B cell (primary cell): ENCODE results near the gene ATP9B. TPM values are rescaled to one million over a fixed set of nuclear protein-coding genes. Genes with fewer than 3 reads are reported as not detected.

ENCODE experiments used
- ATAC-seq: fragments of 200-7000 bp; cut with Tn5 transposase; one replicate; pipeline ENCODE4 v1.10.0; 2021; ENCODE audit warnings: low read depth, mild to moderate bottlenecking, moderate number of reproducible peaks, moderate library complexity
- CTCF ChIA-PET: fragments of 350-600 bp; sonication (Branson Sonifier 250); formaldehyde crosslinking; loops from one replicate; lab custom pipeline; 2021; ENCODE audit warnings: antibody characterized with exemption, inconsistent platforms; lab: Charles Lee
- POLR2A ChIA-PET: fragments of 350-600 bp; sonication (Branson Sonifier 250); formaldehyde crosslinking; loops from one replicate; lab custom pipeline; 2021; ENCODE audit warnings: antibody characterized with exemption; lab: Charles Lee
- DNase-seq: peaks from one replicate; pipeline ENCODE4 v3.0.0; 2013
- H2AFZ ChIP-seq: 2 replicates; pipeline ENCODE4 v1.6.1; 2012; ENCODE audit warnings: mild to moderate bottlenecking, low read depth, low read length; ENCODE audit not compliant: insufficient read depth, poor library complexity, severe bottlenecking
- H3K27ac ChIP-seq, 2 donors: 1 replicate in 1 of 2; 2 replicates in 1 of 2; pipeline ENCODE4 v1.5.1; 2012 to 2013; ENCODE audit warnings: low read length in 2 of 2, mild to moderate bottlenecking in 2 of 2, moderate library complexity in 1 of 2
- H3K27me3 ChIP-seq, 4 experiments: fragments of 200-600 bp in 1 of 4; sonication (generic) in 1 of 4; replicated peaks in 1 of 4; 1 replicate in 2 of 4; 2 replicates in 2 of 4; pipeline versions ENCODE4 v1.6.1 to v1.7.0; 2013 to 2016; ENCODE audit warnings: low read length in 3 of 4, mild to moderate bottlenecking in 2 of 4, mixed read lengths in 1 of 4, moderate library complexity in 1 of 4; ENCODE audit not compliant: insufficient read depth in 4 of 4, control insufficient read depth in 3 of 4; ENCODE audit errors: control extremely low read depth in 1 of 4
- H3K36me3 ChIP-seq, 2 experiments: replicated peaks in 1 of 2; 1 replicate in 1 of 2; 2 replicates in 1 of 2; pipeline versions ENCODE4 v1.6.1 to v1.7.1; 2013; ENCODE audit warnings: low read length in 1 of 2; ENCODE audit not compliant: insufficient read depth in 2 of 2, control insufficient read depth in 1 of 2; ENCODE audit errors: control extremely low read depth in 1 of 2, extremely low read depth in 1 of 2
- H3K4me1 ChIP-seq, 2 donors: fragments of 200-600 bp in 1 of 2; sonication (generic) in 1 of 2; 1 replicate in 1 of 2; 2 replicates in 1 of 2; pipeline versions ENCODE4 v1.5.1 to v1.6.1; 2013 to 2017; ENCODE audit warnings: low read length in 2 of 2; ENCODE audit not compliant: control insufficient read depth in 2 of 2, insufficient read depth in 2 of 2
- H3K4me2 ChIP-seq: replicated peaks from 2 replicates; pipeline ENCODE3; 2012; ENCODE audit warnings: mild to moderate bottlenecking, low read depth, low read length; ENCODE audit not compliant: poor library complexity, severe bottlenecking
- H3K4me3 ChIP-seq, 5 experiments: fragments of 200-600 bp in 1 of 5; sonication (generic) in 1 of 5; 1 replicate in 3 of 5; 2 replicates in 2 of 5; pipeline versions ENCODE4 v1.5.1 to v1.7.0; 2011 to 2016; ENCODE audit warnings: low read length in 4 of 5, mild to moderate bottlenecking in 4 of 5, low read depth in 2 of 5, control low read depth in 1 of 5, moderate library complexity in 1 of 5; ENCODE audit not compliant: insufficient read depth in 1 of 5; ENCODE audit errors: control extremely low read depth in 1 of 5, extremely low read depth in 1 of 5
- H3K79me2 ChIP-seq: fragments of 200-600 bp; sonication (generic); one replicate; pipeline ENCODE4 v1.6.0; 2016; ENCODE audit warnings: low read length; ENCODE audit not compliant: control insufficient read depth, insufficient read depth
- H3K9ac ChIP-seq: fragments of 200-600 bp; sonication (generic); 2 replicates; pipeline ENCODE4 v1.6.1; 2017; ENCODE audit warnings: mild to moderate bottlenecking, low read length, moderate library complexity
- H3K9me3 ChIP-seq, 3 donors: one replicate each; pipeline versions ENCODE4 v1.6.1 to v1.7.1; 2013; ENCODE audit warnings: low read length in 2 of 3; ENCODE audit not compliant: control insufficient read depth in 2 of 3, insufficient read depth in 1 of 3; ENCODE audit errors: control extremely low read depth in 1 of 3
- H4K20me1 ChIP-seq: 2 replicates; pipeline ENCODE4 v1.6.0; 2012; ENCODE audit warnings: mild to moderate bottlenecking, low read length; ENCODE audit not compliant: insufficient read depth, control insufficient read depth, poor library complexity, severe bottlenecking
- H3K27ac Mint-ChIP-seq: one replicate; pipeline ENCODE4 v1.8.0; 2021; ENCODE audit warnings: mixed read lengths
- H3K27me3 Mint-ChIP-seq: one replicate; pipeline ENCODE4 v1.8.0; 2021; ENCODE audit warnings: mixed read lengths
- H3K4me1 Mint-ChIP-seq: one replicate; pipeline ENCODE4 v1.8.0; 2021; ENCODE audit warnings: mixed read lengths
- H3K4me3 Mint-ChIP-seq: one replicate; pipeline ENCODE4 v1.8.0; 2021; ENCODE audit warnings: mixed read lengths
- H3K9me3 Mint-ChIP-seq: one replicate; pipeline ENCODE4 v1.8.0; 2022; ENCODE audit warnings: mixed read lengths; ENCODE audit not compliant: insufficient read depth
- EZH2 ChIP-seq: IDR thresholded peaks from 2 replicates; pipeline ENCODE4 v1.6.1; 2012; ENCODE audit warnings: borderline replicate concordance, low read depth, mild to moderate bottlenecking, moderate library complexity, low read length; ENCODE audit not compliant: insufficient read depth, poor library complexity, severe bottlenecking
- WGBS: methylation state at CpG from one replicate; pipeline ENCODE4 v1.1.5; 2013; ENCODE audit warnings: missing lambda C conversion rate; ENCODE audit not compliant: insufficient coverage; 5-methylcytosine and 5-hydroxymethylcytosine counted together
- intact Hi-C: fragments of 100-400 bp; cut with micrococcal nuclease; formaldehyde crosslinking; loops from one replicate; pipeline ENCODE4 v1.10.0; 2022
- polyA plus RNA-seq: library from polyadenylated mRNA; depleted of rRNA; stranded (reverse); fragments of >200 nt; gene quantifications from 2 replicates; pipeline ENCODE4 v1.2.3, GENCODE V29; 2012
- total RNA-seq, 2 donors: library from RNA; stranded (reverse); fragments of 120-200 nt in 1 of 2; gene quantifications; 1 replicate in 1 of 2; 2 replicates in 1 of 2; pipeline versions ENCODE4 v1.2.3 to v1.2.4, GENCODE V29; 2013 to 2022
- TF ChIP-seq, protein P1 (sequence below): fragments of 200-600 bp; IDR thresholded peaks from one replicate; pipeline ENCODE4 v1.8.0; 2022; ENCODE audit warnings: antibody characterized with exemption, mild to moderate bottlenecking

Gene ATP9B
- total and polyA plus RNA-seq, 2 donors (not counting 1 experiment from before 2014, with no cell fraction given): 34.3 to 71.7 TPM

DNA sequence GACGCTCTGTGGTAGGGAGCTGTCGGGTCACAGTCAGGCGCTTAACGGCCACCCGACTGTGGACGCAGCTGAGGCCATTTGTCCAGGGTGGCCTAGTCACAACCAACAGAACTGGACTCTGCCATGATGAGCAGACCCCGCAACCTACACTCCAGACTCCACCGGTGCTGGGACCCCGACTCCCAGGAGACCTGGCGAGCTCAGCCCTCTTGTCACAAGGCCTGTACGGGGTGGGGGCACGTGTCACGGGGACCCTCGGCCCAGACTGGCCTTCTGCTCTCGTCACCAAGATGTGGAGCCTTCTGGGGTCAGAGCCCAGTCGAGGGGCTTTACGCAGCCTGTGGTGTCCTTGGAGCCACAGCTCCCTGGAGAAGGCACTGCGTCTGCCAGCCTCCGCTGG, 349.0 kb downstream of the ATP9B start:
- Mint-ChIP-seq H3K27me3 (no peaks in the 10 kb centered on the region), H3K4me1 (peaks cover 44% of the 10 kb centered on the region), H3K4me3 (no peak overlapping the region), H3K9me3 (no peaks in the 10 kb centered on the region), H3K27ac (peak overlapping the region; percentile 41)
- ChIA-PET CTCF (no interaction called here), POLR2A (interaction anchor here (0.6 kb wide), 1 partner anchor 10 kb away, joined by 3 read pairs; no protein-coding TSS in a partner anchor)
- intact Hi-C loops: no loop called here
- 98% methylated on average over 19 of the region's 19 CpGs for WGBS
- H2AFZ ChIP-seq: no peak overlapping the region
- peaks cover 96% of the 10 kb centered on the region for H4K20me1 ChIP-seq
- TF ChIP-seq, protein P1, sequence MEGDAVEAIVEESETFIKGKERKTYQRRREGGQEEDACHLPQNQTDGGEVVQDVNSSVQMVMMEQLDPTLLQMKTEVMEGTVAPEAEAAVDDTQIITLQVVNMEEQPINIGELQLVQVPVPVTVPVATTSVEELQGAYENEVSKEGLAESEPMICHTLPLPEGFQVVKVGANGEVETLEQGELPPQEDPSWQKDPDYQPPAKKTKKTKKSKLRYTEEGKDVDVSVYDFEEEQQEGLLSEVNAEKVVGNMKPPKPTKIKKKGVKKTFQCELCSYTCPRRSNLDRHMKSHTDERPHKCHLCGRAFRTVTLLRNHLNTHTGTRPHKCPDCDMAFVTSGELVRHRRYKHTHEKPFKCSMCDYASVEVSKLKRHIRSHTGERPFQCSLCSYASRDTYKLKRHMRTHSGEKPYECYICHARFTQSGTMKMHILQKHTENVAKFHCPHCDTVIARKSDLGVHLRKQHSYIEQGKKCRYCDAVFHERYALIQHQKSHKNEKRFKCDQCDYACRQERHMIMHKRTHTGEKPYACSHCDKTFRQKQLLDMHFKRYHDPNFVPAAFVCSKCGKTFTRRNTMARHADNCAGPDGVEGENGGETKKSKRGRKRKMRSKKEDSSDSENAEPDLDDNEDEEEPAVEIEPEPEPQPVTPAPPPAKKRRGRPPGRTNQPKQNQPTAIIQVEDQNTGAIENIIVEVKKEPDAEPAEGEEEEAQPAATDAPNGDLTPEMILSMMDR: no peak
- TF ChIP-seq EZH2: no peak
- peaks cover 94% of the 10 kb centered on the region for H3K79me2 ChIP-seq
- H3K9me3 ChIP-seq: no peaks in the 10 kb centered on the region
- no peak overlapping the region for H3K9ac ChIP-seq
- H3K27ac ChIP-seq: no peak overlapping the region
- H3K4me3 ChIP-seq: no peak overlapping the region
- no peak for DNase-seq
- peaks cover 0 to 12% of the 10 kb centered on the region in 2 donors for H3K4me1 ChIP-seq
- peaks cover 2 to 60% of the 10 kb centered on the region in 2 experiments for H3K36me3 ChIP-seq
- ATAC-seq: no peak
- no peak overlapping the region for H3K4me2 ChIP-seq
- no peaks in the 10 kb centered on the region for H3K27me3 ChIP-seq

DNA sequence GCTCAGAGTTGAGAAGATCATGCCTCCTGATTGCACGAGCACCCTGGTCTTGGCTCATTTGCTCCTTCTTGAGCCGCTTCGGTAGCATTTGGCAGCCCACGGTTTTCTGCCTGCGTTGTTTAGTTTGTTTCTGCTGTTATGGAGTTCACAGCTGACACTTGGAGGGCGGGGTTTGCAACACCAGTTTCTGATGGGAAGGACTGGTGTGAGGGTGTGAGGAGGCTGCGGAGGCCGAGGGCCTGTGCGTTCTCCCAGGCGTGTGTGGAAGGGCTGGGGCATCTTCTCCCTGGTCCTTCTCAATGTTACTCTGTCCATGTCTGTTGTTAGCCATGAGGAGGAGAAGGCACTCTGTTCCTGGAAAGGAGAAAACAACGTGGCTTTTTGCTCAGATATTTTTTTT, 349.4 kb downstream of the ATP9B start:
- peaks cover 42% of the 10 kb centered on the region for H3K4me1 Mint-ChIP-seq
- no peak for ATAC-seq
- H3K4me3 ChIP-seq: no peak overlapping the region
- H3K27ac ChIP-seq: no peak overlapping the region
- peaks cover 0 to 12% of the 10 kb centered on the region in 2 donors for H3K4me1 ChIP-seq
- H4K20me1 ChIP-seq: peaks cover 96% of the 10 kb centered on the region
- intact Hi-C loops: no loop called here
- no peak for DNase-seq
- WGBS: 90% methylated on average over 10 of the region's 11 CpGs
- no peaks in the 10 kb centered on the region for H3K27me3 ChIP-seq
- H3K4me2 ChIP-seq: no peak overlapping the region
- no peak overlapping the region for H3K4me3 Mint-ChIP-seq
- peak overlapping the region; percentile 41 for H3K27ac Mint-ChIP-seq
- H3K79me2 ChIP-seq: peaks cover 94% of the 10 kb centered on the region
- H2AFZ ChIP-seq: no peak overlapping the region
- H3K9me3 Mint-ChIP-seq: no peaks in the 10 kb centered on the region
- POLR2A ChIA-PET: interaction anchor here (0.6 kb wide), 1 partner anchor 9 kb away, joined by 3 read pairs; no protein-coding TSS in a partner anchor
- H3K27me3 Mint-ChIP-seq: no peaks in the 10 kb centered on the region
- no peaks in the 10 kb centered on the region for H3K9me3 ChIP-seq
- H3K36me3 ChIP-seq: peaks cover 2 to 60% of the 10 kb centered on the region in 2 experiments
- H3K9ac ChIP-seq: no peak overlapping the region
- TF ChIP-seq EZH2: no peak
- TF ChIP-seq, protein P1: no peak
- CTCF ChIA-PET: no interaction called here
